NCI-H82 treated with DMSO at 0.1 percent for 48 hours (cell line): ENCODE results near the gene ANKS1B.
"Not testable (repeated sequence)": the region's sequence is repeated elsewhere in the genome, so short reads cannot be mapped to it uniquely, and the experiment has no call there.

Experiments
- DNase-seq: peaks from one replicate; lab custom pipeline; 2025; ENCODE audit not compliant: unreplicated experiment; lab: John Stamatoyannopoulos, UW

The ANKS1B gene

DNA sequence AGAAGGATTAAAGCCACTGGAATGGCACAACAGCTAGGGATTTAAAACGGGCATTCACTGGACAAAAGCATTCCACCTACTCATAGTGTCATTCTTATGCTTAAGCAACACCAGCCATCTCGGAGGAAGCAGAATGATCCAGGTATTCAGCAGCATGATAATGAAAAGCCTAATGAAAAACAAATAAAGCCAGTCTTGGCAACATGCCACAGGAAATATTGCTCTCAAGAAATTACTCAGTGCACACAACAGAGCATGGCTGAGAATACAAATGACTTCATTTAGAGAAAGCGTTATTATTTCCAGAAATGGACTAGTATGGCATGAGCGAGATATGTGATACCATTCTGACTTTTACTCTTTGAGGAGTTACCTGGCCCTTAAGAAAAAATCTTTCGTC, 897.5 kb downstream of the ANKS1B start:
- peak; percentile 7 for DNase-seq

GRCh38 chr12:99079811-99080210, 904.9 kb downstream of the ANKS1B start:
- DNase-seq: no peak

- no peak for DNase-seq
Observed at GRCh38 chr12:99068993-99069747, 915.6 kb downstream of the ANKS1B start.

DNA sequence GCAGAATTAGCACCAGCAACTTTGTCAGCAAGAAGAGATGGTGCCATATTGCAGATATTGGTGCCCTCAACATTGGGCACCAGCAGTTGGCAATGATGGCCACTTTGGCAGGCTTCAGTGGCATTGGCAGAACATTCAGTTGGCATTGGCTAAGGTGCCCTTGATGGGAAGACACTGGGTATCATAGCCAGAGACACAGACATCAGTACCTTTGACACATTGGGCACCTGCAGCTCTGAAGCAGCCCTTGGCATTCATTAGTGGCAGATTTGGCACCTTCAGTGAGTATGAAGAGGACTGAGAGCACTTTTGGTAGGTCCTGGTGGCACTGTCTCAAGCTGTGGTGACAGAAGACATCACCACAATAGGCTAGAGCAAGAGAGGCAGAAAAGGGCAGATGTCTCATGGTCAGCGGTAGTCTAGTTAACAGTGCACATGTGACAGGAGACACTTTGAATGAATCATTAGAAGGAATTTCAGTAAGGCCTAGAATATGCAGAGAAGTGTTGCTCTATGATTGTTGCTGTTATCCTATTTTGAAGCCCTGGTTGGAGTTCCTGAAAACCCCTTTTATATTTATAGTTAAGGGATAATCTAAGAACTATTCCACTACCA, 917.5 kb downstream of the ANKS1B start:
- DNase-seq: no peak

DNA sequence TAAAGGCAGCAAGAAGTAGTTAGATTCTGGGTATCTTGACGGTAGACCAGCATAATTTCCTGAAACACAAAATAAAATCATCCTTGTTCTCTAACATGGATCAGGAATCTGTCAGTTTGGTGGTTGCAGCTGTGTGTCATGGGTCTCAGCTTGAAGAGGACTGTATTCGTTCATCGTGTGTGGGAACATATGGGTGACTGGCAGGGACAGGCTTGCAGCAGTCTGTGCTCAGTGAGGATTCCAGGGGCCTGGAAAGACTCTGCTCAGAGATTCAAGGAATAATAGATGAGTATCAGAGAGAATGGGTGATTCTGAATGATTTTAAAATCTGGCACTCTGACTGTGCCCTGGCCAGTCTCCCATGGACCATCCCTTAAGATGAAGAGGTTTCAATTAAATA, 918.0 kb downstream of the ANKS1B start:
- no peak for DNase-seq

DNA sequence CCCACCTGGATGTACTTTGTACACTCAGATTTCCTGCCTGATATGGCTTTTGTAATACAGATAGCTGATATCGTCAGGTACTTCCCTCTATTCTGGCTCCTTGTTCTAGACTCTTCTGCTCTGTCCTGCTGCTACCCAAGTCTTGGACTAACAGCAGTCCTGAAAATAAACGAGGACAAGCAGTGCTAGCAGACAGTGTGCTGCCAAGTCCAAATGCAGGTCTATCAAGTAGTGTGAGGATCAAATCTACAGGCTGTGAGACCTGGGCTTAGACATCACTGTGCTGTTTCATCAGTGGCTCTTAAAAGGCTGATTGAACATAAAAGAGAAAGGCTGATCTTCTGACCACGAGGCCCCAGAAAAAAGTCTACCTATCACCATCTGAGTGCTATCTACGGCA, 921.6 kb downstream of the ANKS1B start:
- DNase-seq: no peak

- no peak for DNase-seq
Observed at GRCh38 chr12:99059824-99060511, 924.8 kb downstream of the ANKS1B start.

DNA sequence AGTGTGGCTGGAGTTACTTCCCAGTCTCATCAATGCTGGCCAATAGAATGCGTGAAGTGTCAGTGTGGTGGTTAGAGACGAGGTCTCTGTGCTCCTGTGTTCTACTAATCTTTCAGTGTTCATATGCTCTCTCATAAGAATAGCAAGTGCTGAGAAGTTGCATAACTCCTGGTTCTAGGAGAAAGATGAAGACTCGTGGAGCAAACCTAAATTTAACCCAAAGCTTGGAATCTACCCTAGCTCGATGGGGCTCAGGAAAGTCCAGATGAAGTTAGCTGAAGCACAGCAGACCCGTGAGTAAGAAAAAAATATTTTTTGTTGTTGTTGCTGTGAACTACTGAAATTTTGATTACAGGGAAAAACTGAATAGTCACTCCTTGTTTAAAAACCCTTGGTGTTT, 927.1 kb downstream of the ANKS1B start:
- no peak for DNase-seq

GRCh38 chr12:99056186-99056585, 928.5 kb downstream of the ANKS1B start:
- no peak for DNase-seq

GRCh38 chr12:99055299-99055698, 929.4 kb downstream of the ANKS1B start:
- no peak for DNase-seq

DNA sequence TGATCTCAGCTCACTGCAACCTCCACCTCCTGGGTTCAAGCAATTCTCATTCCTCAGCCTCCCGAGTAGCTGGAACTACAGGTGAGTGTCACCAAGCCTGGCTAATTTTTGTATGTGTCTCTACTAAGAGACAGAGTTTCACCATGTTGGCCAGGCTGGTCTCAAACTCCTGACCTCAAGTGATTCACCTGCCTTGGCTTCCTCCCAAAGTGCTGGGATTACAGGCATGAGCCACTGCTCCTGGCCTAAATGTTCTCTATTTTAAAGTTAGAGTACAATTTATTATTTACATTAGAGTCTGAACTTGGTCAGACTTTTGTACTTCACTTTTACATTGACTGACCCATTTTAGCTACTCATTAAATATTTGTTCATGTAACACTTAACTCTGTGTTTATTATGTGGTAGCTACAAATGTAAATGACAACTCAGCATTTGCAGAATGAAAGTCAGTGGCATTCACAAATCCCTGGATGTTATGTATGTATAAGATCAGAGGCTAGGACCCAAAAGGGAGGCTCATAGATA, 930.1 kb downstream of the ANKS1B start:
- no peak for DNase-seq

DNA sequence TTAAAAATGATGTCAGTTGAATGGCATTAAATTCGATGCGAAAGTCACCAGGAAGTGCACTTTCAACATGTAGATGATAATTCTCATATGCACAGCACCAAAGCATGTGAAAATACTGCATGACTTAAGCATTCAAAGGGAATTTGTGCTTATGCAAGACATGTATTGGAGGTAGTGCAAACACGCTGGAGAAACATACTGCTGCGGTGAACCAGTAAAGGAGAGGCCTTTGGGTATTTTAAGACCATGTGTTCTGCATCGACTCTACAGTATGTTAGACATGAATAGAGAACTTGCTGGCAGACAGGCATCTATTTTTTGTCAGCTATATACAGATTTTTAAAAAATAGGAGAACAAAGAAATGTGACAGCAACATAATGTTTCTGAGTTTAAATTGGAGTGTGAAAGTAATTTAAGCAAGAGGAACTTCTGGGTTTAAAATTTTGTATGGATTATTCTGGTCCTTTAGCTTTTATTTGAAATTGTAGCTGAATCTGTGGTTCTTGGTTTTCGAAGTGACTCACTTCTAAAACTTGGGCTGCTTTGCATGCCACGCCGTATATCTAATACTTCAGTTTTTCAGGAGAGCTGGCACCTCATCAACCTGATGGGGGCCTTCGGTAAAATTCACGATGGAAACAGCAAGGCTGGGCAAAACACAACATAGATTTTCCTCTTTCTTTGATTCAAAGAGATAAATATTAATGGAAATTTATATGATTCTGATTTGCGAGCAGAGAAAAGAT, 930.9 kb downstream of the ANKS1B start:
- no peak for DNase-seq

DNA sequence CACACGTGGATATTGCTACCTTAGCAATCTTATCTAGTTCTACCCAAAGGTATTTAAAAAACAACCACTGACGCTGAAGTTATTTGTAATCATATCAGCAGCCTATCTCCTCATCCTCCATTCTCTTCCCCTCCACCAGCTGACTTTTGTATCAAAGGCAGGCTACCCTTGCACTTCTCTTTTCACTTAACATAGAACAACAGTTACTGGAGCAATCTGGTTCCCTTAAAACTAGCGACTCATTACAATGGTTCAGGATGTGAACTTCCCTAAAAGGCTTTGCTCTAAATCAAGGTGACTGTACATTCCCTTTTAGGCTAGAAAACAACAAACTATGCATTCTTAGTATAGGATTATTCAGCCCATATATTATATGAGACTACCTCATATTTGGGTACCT, 935.0 kb downstream of the ANKS1B start:
- no peak for DNase-seq

- DNase-seq: no peak
Observed at GRCh38 chr12:99045158-99045557, 939.6 kb downstream of the ANKS1B start.

GRCh38 chr12:99043319-99043914, 941.3 kb downstream of the ANKS1B start:
- DNase-seq: peak; percentile 44

DNA sequence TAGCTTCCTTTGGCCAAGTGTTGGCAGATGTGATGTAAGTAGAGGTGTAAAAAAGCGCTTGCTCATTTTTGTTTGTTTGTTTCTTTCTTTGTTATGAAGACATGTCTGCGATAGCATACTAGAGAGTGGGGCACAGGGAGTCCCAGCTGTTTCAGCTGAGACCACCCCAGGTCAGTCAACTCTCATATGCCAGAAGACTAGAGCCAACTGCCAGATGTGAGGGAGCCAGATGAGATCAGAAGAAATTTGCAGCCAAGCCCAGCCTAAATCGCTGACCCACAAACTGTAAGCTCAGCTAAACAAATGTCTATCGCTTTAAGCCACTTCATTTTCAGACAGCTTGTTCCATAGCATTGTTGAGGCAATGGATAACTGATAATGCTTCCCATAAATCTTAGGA, 942.5 kb downstream of the ANKS1B start:
- DNase-seq: no peak

GRCh38 chr12:99039367-99040120, 945.2 kb downstream of the ANKS1B start:
- DNase-seq: no peak

DNA sequence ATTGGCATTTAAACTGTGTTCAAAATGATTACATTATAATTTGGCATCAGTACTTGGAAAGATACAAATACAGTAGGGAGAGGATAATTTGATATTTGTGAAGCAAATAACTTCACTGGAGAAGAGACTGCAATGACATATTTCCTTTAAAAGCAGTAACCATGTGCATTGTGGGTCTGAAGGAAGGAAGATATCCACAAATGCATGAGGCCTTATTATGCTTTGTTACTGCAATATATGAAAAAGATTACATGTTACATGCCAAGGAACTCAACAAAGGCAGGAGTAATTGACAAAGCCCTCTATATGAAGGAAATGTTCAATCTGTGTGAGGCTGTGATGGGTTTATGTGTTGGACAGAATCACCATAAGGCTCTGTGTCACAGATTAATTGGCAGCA, 948.2 kb downstream of the ANKS1B start:
- no peak for DNase-seq

- no peak for DNase-seq
Observed at GRCh38 chr12:99035803-99036202, 948.9 kb downstream of the ANKS1B start.

GRCh38 chr12:99034201-99034600, 950.5 kb downstream of the ANKS1B start:
- not testable (repeated sequence) for DNase-seq
